Measurements from ENCODE around the gene INTS3. TPM values are rescaled to one million over a fixed set of nuclear protein-coding genes. Genes with fewer than 3 reads are reported as not detected.

The INTS3 gene
- total and polyA plus RNA-seq, 2 of the 8 experiments (the other 6 are each of a cell fraction or from before 2014, with no cell fraction given): 66.8 to 93.2 TPM

- WGBS, 2 experiments (ENCODE audit: extremely low coverage in 1 of 2, insufficient coverage in 1 of 2, insufficient read length in 1 of 2, insufficient replicate concordance in 2 of 2, low coverage in 1 of 2, low lambda C conversion rate in 2 of 2, missing lambda C conversion rate in 1 of 2): 78% methylated on average over 8 of the region's 8 CpGs; no CpG with 5 or more reads in 1 of the 2 experiments
- Histone ChIP-seq H3K4me3 (ENCODE audit: extremely low read depth in 1 of 4, insufficient read depth in 2 of 4, low read depth in 3 of 4, low read length in 4 of 4) (no peak overlapping the region), H3K4me2 (ENCODE audit: insufficient read depth in 1 of 2, low read depth in 2 of 2, low read length in 2 of 2) (no peak overlapping the region), H3K79me2 (ENCODE audit: control insufficient read depth in 1 of 2, insufficient read depth in 2 of 2, low read length in 2 of 2) (no peaks in the 10 kb centered on the region), H2BK5ac (ENCODE audit: low read depth, low read length) (peak overlapping the region; percentile 92; the same call in 1 of the 2 replicates), H2AK5ac (ENCODE audit: low read depth, low read length) (no peak overlapping the region), H4K8ac (ENCODE audit: extremely low read depth, insufficient read depth, low read length) (no peak overlapping the region), H3K23me2 (ENCODE audit: low read depth, low read length) (no peaks in the 10 kb centered on the region), H2BK20ac (ENCODE audit: low read length) (no peak overlapping the region), H4K20me1 (replicated peaks in 1 of 2; ENCODE audit: control insufficient read depth in 1 of 2, insufficient read depth in 2 of 2, low read length in 2 of 2) (no peaks in the 10 kb centered on the region), H3K23ac (ENCODE audit: insufficient read length) (no peak overlapping the region), H3K9me3 (ENCODE audit: insufficient read depth in 2 of 2, low read depth in 1 of 2, low read length in 1 of 2) (no peaks in the 10 kb centered on the region), H4K5ac (ENCODE audit: insufficient read length, low read depth, low read length) (no peak overlapping the region), H3K36me3 (ENCODE audit: control insufficient read depth in 2 of 4, insufficient read depth in 4 of 4, low read length in 3 of 4) (no peaks in the 10 kb centered on the region), H4K91ac (replicated peaks; ENCODE audit: insufficient read length, low read length) (no peak overlapping the region), H3K4ac (replicated peaks; ENCODE audit: insufficient read length, low read depth, low read length) (no peak overlapping the region), H2AFZ (ENCODE audit: low read length) (no peak overlapping the region), H3K79me1 (ENCODE audit: low read depth, low read length) (no peaks in the 10 kb centered on the region), H3K56ac (replicated peaks; ENCODE audit: insufficient read length, low read depth, low read length) (no peak overlapping the region), H3K9ac (replicated peaks in 1 of 4; ENCODE audit: extremely low read depth in 1 of 4, low read depth in 3 of 4, low read length in 3 of 4) (no peak overlapping the region; a peak in 1 of 7 replicates), H2BK15ac (ENCODE audit: low read length) (no peak overlapping the region), H2BK12ac (ENCODE audit: low read depth, low read length) (no peak overlapping the region), H3K27ac (ENCODE audit: low read depth, low read length) (no peak overlapping the region), H3K27me3 (replicated peaks in 1 of 4; ENCODE audit: control insufficient read depth in 3 of 4, extremely low read depth in 1 of 4, insufficient read depth in 3 of 4, low read length in 3 of 4) (no peaks in the 10 kb centered on the region), H3K18ac (ENCODE audit: extremely low read depth, low read length) (no peak overlapping the region), H3K14ac (ENCODE audit: insufficient read length) (no peak overlapping the region), H3K4me1 (replicated peaks in 1 of 4; ENCODE audit: control insufficient read depth in 3 of 4, insufficient read depth in 4 of 4, low read length in 3 of 4) (peaks cover 3 to 18% (median 12%) of the 10 kb centered on the region in 4 experiments), H2BK120ac (replicated peaks; ENCODE audit: low read depth, low read length) (no peak overlapping the region)
- FAIRE-seq (no peak), DNase-seq (ENCODE audit: low read depth in 1 of 2, low spot score in 2 of 2) (no peak)
- CTCF ChIA-PET (ENCODE audit: partially characterized antibody): interaction anchor here (0.6 to 3.1 kb wide), 8 partner anchors 9 to 129 kb away, joined by 3 to 17 read pairs (median 4); partner anchors contain the start of gene NPR1
- POLR2A ChIA-PET (ENCODE audit: partially characterized antibody): interaction anchor here (0.8 to 2.2 kb wide), 9 partner anchors 9 to 266 kb away, joined by 3 to 11 read pairs (median 4); partner anchors contain the start of genes CHTOP, SLC27A3 and SLC39A1
- no peak for TF ChIP-seq EP300 (IDR thresholded peaks at IDR 0.05; ENCODE audit: borderline replicate concordance in 1 of 2, low read depth in 2 of 2, low read length in 2 of 2)
- no peak for TF ChIP-seq POU5F1 (IDR thresholded peaks at IDR 0.05; ENCODE audit: low read depth, low read length)
- no peak for TF ChIP-seq BCL11A (IDR thresholded peaks at IDR 0.05; ENCODE audit: low read depth in 2 of 2, low read length in 2 of 2)
- no peak for TF ChIP-seq BACH1 (IDR thresholded peaks at IDR 0.05; ENCODE audit: low read length)
- no peak for TF ChIP-seq CHD2 (IDR thresholded peaks at IDR 0.05; ENCODE audit: low read length)
- no peak for TF ChIP-seq BRCA1 (IDR thresholded peaks at IDR 0.05; ENCODE audit: low read depth, low read length)
- no peak for TF ChIP-seq ZNF274 (IDR thresholded peaks at IDR 0.05; ENCODE audit: borderline replicate concordance, extremely low read depth, low read length)
- TF ChIP-seq CHD1 (IDR thresholded peaks at IDR 0.05; ENCODE audit: low read depth, low read length): no peak
- no peak for TF ChIP-seq NANOG (IDR thresholded peaks at IDR 0.05; ENCODE audit: insufficient read depth, low read depth, low read length, poor library complexity, severe bottlenecking)
- no peak for TF ChIP-seq CREB1 (IDR thresholded peaks at IDR 0.05)
- TF ChIP-seq SP4 (IDR thresholded peaks at IDR 0.05; ENCODE audit: low read length): no peak
- no peak for TF ChIP-seq HDAC6 (IDR thresholded peaks at IDR 0.05; ENCODE audit: low read depth, low read length)
- no peak for TF ChIP-seq KDM4A (IDR thresholded peaks at IDR 0.05; ENCODE audit: low read depth, low read length, severe bottlenecking)
- no peak for TF ChIP-seq MAFK (IDR thresholded peaks at IDR 0.05; ENCODE audit: low read depth, low read length)
- TF ChIP-seq KDM1A (IDR thresholded peaks at IDR 0.05; ENCODE audit: borderline replicate concordance, low read length): no peak
Observed at GRCh38 chr1:153696741-153697140, 31.1 kb upstream of the INTS3 start.

All from H1 (cell line).